Measurements from ENCODE around the gene COLQ.

The COLQ gene

DNA sequence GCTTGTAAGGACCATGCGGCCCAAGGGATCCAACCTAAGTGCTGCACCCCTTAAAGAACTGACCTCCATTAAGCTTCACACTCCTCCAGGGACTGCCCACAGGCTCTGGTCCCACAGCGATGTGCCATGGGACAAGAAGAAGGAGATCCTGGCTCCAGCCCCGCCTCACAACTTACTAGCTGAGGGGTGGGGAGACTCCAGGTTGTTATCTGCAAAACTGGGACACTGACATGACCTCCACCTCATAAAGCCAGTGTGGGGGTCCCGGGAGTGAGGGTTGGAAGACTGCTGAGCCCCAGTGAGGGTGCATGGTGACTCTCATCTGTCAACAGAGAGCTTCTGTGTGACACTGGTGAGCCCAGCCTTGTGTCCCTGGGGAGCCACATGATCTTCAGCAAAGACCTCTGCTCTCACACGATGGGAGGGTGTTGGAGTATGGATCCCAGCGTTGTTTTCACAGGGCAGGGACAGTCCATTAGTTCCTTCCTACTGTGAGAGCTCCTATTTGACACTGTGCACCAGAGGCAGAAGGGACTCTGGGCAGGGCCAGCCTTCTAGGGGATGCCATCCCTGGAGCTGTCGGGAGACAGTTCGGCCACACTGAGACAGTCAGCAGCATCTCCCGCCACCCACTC, 67.4 kb downstream of the COLQ start:
- no peak for DNase-seq

DNA sequence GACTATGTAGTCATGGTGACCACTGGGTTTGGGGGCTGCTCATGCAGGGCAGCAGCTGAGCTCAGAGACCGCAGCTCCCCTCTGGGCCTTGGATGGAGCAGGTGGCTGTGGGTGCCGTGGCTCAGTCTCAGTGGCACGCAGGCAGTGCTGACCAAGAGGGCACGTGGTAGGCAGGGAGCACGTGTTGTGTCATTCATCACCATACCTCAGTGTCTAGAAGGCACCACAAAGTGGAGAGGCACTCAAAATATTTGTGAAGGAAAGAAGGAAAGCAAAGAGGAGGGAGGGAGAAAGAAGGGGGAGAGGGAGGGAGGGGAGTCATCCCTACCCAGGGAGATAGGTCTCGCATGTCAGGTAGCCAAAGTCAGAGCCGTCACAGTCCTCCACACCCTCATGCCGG, 68.0 kb downstream of the COLQ start:
- no peak for DNase-seq

DNA sequence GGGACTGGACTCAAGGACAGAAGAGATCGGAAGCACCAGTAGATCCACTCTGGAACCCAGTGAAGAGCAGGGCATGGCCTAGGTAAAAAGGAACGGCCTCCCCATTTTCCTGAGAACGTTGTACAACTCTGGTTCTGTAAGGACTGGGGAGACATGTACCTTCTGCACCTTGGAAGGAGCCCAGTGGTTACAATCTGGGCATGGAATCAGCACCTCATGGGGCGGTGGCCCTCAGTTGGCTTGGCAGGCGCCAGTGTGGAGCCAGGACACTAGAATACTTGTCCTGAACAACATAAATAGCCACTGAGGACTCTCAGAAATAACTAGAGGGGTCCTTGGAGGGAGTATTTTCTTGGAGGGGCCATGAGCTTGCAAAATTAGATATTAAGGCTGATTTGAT, 68.5 kb downstream of the COLQ start:
- DNase-seq, result no peak

DNA sequence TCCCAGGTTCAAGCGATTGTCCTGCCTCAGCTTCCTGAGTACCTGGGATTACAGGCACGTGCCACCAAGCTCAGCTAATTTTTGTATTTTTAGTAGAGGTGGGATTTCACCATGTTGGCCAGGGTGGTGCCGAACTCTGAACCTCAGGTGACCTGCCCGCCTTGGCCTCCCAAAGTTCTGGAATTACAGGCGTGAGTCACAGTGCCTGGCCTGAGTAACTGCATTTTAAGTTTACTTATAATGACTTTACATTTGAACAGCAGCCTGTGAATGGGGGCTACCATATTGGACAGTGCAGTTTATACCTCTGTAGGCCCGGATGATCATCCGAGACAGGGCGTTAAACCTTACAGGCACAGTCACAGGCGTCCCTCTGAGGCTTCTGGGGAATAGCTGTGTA, 69.3 kb downstream of the COLQ start:
- DNase-seq, result no peak

DNA sequence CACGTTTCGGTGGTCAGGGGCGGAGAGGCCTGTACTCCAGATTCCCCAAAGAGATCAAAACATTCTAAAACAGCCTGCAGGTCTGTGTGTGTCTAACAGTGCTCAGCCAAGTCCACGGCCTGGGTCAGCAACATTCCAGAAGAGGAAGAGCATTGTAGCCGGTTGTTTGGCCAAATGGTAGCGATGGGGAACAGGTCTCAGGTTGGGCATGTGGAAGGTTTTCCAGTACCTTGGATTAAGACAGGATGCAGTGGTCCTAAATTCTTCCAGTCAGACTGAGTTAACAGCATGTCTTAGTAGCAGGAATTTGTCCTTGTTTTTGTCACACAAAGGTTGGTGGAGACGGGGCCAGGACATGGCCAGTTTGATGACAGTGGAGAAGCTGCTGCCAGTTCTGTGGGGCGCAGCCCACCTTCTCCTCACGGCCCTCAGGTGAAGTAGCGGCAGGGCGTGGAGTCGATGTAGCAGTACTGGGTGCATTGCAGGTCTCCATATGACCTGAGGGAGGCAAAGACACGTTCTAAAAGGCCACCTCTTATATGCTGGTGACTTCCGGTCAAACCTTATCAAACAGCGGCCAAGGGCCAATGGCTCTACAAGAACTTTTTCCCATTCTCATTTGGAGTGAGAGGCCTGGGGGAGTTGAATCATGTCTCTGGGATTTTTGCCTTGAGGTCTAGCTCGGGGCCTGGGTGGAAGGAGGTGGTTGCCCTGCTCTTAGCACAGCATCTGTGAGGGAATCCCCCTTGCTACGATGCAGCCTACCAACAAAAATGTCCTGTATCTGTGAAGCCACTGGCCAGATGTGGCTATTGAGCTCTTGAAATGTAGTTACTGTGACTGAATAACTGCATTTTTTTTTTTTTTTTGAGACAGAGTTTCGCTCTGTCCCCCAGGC, 70.0 kb downstream of the COLQ start:
- no peak for DNase-seq

DNA sequence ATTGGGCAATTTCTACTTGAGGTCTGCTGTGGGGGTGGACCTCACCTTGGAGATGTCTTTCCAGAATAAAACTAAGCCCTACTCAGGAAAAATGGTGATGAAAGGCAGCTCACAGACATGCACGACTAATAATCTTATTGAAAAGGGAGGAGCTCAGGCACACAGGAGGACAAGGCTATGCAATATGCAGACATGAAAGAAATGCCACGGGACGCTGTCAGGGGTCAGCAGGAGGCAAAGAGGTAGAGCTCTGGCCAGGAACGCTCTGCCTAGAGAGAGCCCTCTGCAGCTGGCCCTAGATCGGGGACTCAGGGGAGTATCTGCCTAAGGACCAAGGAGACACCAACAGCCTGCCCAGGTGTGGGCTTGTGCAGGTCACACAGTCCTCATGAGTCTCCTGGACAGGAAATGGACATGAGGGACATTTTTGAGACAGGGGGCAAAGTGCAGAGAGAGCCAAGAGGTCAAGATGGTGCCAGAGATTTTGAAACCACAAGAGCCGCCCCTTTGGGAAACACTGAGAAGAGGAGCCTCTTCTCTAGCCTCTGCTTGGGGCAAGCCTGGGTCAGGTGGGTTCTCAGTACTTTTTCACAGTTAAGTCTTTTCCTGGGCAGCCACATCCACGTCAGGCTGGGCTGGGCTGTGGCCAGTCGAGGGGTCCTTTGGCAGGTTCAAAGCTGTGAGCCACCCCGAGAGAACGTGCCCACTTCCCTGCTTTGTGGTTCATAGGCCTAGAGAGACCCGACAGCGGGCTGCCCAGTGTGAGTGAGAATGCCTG, 70.9 kb downstream of the COLQ start:
- DNase-seq, result no peak

DNA sequence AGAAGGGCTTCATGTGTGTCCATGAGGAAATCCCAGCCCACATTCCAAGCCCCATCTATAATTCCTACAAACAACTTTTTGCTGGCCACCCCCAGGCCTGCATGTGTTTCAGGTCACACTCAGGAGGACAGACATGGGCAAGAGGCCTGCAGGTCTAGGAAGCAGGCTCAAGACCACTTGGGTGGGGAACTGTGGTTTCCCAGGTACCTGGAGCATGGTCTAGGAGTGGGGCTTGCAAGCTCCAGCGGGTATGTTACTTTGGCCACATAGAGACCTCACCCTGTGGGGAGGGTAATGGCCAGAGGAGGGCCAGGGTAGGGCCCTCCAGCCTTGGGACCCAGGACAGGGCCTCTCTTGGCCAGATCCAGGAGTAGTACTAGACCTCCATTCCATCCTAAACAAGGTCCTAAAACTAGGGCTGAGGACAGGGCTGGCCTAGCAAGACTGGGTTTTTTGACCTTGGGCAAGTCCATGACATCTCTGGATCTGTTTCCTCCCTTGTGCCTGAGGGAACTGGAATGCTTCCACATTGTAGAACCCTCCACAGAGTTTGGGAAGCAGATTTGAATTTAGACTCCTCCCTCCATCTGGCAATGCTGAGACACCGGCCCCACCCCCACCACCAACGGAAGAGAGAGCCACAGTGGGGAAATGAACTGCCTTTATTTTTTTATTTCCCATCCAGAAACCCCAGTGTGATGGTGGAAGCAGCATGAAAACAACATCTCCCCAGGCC, 71.8 kb downstream of the COLQ start:
- DNase-seq, result no peak

DNA sequence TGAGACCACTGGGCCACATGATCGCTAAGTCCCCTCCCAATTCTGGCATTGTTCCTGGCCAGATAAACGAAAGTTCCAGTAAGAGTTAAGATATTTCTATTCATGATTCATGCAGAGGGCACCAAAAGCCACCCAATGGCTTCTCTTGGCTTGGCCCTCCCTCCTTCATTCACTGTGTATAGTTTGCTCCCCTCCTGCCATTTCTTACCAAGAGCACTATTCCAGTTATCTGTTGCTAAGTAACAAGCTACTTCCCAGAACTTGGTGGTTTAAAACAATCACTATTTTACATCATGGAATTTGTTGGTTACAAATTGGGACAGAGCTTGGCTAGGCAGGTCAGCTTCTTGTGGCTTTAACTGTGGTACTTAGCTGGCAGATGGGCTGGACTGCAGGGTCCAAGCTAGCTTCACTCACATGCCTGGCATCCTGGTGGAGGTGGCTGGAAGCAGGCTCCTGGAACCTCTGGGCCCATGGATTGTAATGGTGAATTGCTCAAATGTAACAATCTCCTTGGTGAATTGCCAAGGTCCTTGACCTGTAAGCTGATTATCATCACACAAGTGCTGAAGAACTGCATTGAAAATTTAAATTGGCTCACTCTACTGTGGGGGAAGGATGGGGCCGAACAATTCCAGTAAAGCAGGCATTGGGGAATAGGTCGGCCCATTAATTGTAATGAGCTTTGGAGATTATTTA, 77.5 kb downstream of the COLQ start:
- no peak for DNase-seq

DNA sequence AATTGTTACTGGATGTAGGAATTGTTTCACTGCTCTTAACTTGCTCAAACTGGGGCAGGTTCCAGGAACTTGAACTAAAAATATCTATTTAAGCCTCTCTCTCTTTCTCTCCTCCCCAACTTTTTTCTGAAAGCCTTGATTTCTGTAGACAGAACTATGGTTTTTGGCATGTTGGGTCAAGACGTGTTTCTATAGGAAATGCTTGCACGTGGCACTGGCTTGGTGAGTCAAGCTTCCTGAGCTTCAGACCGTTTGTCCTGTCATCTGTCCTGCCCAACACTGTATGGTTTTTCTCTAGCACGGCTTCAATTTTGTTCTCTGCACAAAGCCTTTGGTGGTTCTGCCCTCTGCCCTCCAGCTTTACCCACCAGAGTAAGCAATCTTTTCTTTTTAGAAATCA, 80.6 kb downstream of the COLQ start:
- DNase-seq, result peak in 1 of 2 donors; percentile 36

DNA sequence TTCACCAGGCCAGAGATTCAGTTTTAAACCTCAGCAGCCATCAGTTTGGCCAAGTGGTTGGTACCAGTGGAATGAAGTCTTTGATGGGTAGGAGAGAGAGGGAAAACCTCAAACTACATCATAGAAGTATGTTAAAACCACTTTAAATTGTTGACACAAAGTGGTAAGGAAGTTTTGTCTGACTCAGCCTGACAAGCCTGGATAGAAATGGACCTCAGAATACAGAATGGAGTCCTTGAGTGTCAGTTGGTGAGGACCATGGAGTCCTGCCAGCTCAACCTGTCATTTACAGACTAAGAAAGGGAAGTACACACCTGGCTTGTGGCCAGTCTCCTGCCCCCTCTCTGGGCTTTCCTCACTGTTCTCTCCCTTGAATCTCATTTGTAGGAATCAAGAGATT, 82.0 kb downstream of the COLQ start:
- DNase-seq, result no peak

DNA sequence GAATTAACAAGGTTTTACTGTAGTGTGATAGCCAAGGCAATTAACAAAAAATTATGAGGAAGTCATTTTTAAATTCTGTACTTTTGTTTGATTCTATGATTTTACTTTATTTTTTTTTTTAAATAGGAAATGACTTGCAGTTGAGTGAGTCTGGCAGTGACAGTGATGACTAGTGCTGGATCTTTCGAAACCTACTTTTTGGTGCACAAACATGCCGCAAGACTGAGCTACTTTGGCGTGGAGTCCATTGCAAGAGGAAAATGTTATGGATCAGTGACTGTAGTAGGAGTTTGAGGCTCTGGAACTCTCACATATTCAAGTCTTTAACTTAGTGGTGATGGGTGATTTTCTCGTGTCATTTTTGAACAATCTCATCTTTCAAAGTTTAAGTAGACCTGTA, 82.5 kb downstream of the COLQ start:
- DNase-seq, result peak in 1 of 2 donors; percentile 38

DNA sequence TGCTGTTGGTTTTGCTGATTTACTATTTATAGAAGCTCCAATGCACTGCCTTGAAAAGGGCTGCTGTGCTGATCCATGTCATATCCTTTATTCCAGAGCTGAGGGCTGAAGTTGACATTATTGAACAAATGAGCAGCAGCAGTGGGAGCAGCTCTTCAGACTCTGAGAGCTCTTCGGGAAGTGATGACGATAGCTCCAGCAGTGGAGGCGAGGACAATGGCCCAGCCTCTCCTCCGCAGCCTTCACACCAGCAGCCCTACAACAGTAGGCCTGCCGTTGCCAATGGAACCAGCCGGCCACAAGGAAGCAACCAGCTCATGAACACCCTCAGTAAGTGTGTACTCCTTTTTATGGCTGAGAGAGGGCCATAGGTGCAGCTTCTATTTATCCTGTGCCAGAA, 85.3 kb downstream of the COLQ start:
- no peak for DNase-seq

DNA sequence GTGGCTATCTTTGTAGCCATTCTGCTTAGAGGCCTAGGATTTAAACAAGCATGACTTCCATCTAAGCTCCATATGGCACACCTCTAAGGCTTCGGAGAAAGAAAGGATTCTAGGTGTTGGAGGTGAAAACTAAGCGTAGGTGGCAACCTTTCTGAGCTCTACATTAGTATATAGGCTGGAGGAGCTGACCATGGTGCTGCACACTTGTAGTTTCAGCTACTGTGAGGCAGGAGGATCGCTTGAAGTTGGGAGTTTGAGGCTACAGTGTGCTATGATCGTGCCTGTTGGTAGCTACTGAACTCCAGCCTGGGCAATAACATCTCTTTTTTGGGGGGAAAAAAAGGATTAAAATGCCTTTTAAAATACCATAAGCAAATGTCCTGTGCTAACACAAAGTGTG, 86.8 kb downstream of the COLQ start:
- DNase-seq, result no peak

DNA sequence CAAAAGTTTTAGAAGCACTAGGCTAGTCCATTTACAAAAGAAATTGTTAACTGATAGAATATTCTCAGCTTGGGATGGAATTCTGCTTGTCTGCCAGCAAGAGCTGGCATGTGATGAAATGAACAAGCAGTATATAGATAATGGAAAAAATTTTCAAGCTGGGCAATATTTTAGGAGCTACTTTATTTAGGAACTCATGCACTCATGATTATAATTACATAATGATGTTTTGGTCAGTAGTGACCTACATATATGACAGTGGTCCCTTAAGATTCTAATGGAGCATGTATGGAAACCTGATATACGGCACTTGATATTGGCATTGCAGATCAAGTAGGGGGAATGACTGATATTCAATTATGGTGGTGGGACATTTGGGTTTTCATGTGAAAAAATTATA, 88.0 kb downstream of the COLQ start:
- DNase-seq, result no peak

DNA sequence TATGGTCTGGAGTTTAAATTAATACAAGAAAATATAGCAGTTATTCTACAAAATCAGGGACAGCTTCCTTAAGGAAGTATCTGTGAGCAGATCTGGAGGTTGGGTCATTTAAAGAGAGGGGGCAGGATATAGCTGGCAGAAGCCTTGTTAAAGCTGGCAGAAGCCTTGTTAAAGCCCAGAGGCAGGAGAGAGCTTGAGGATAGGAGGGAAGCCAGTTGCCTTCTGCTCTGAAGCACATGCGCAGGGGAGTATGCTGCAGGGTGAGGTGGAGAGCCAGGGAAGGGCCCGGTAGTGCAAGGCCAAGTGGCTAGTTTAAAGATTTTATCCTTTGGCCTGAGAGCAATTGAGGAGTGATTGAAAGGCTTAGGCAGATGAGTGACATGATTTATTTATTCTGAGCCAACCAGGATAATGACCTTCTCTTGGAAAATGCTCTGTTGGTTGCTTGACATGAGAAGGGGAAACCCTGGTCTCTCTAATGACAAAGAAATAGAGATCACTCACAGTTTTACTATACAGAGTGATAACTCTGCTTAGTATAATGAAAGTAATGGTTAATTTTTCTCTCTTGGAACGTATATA, 90.2 kb downstream of the COLQ start:
- no peak for DNase-seq

DNA sequence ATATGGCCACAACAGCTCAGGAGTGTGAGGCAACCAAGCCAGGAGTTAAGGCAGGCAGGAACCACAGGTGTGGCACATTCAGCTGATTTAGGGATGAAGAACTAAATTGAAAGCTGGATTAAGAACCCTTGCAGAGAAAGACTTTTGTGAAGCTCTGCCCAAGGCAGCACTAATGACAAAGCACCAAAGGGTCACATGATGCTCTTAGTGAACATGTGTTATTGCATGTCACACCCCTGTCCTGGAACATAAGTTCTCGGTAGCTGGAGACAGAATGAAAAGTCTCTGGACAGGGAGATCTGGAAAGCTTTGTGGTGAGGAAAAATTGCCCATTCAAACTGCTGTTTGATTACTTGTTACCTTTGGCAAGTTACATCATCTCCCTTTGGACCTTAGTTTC, 90.9 kb downstream of the COLQ start:
- DNase-seq, result no peak

DNA sequence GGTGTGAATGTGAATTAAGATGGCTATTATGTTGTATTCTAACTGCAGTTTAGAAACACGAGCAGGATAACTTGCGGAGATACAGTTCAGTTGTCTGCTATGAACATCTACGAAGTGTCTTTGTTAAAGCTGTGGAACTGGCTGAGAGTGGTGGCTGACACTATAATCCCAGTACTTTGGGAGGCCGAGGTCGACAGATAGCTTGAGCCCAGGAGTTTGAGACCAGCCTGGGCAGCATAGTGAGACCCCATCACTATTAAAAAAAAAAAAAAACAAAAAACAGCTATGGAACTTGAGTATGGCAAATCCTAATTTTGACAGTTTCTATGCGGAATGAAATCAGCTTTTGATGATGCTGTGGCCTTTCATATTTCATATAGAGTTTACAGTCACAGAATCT, 92.4 kb downstream of the COLQ start:
- no peak for DNase-seq

DNA sequence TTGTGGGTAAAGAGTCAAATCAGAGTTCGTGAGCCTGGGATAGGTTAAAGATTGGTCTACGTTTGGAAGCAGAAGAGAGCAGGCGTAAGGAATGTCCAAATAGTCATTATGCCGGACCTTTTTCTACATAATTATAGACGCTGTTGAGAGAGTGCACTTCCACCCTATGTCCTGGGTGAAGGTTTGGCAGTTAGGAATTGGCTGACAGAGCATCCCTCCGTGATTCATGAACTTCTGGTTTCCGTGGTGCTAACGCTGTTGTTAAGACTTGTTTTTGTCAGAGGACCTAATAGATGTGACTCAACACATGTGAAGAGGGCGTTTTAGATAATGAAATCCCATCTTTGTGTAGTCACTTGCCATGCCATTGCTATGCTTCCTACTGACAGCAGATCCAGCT, 93.0 kb downstream of the COLQ start:
- DNase-seq, result peak; percentile 25 to 57

DNA sequence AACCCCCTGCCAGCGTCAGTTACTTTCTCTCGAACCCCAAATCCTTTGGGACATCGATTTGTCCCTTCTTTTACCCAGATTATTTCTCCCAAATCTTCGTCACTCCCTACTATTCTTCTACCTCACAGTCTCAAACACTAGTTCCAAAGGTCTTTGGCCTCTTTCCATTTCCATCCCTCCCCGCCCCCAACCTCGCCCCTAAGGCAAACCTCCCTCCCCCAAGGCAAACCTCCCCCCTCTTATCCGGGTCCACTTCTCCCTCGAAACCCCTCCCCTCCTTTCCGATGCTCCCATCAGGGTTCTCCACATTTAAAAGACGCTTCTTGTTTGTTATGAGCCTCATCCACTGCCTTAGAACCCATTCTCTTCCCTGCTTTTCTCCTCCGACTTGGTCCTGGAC, 93.5 kb downstream of the COLQ start:
- no peak for DNase-seq

DNA sequence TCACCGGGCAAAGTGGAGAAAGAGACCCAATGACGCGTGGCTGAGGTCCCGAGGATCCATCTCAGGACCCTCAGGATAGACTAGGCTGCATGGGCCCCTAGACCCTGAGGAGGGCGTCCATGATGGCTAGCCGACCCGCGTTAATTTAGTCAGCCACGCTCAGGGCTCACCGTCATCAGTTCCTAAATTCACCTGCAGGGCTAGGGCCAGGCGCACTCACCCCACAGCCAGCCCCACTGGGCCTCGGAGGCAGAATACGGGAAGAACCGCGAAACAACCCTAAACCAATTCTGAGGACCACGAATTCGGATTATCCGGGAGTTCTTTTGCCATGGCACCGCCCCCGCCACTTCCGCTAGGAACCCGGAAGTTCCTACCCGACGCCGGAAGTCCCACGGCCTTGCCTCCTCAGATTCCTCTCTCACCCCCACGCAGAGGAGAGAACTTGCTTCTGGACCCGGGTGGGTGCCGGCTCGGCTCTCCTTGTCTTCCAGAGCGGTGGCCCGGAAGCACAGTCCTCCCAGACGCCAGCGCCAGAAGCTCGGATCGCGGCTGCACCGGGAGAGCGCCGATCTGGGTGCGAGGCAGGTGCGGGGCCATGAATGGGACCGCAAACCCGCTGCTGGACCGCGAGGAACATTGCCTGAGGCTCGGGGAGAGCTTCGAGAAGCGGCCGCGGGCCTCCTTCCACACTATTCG, 94.2 kb downstream of the COLQ start, which contains the start of the genes EAF1 and METTL6:
Gene EAF1, plus strand, starts transcription at position 417 of the 699 bp plus-strand sequence. Its CDS starts 182 bp downstream, at position 599.
Gene METTL6, minus strand, starts transcription at position 363 of the 699 bp plus-strand sequence. CDS start 1,033 bp downstream, outside the sequence.
- peak; percentile 82 to 85 for DNase-seq

DNA sequence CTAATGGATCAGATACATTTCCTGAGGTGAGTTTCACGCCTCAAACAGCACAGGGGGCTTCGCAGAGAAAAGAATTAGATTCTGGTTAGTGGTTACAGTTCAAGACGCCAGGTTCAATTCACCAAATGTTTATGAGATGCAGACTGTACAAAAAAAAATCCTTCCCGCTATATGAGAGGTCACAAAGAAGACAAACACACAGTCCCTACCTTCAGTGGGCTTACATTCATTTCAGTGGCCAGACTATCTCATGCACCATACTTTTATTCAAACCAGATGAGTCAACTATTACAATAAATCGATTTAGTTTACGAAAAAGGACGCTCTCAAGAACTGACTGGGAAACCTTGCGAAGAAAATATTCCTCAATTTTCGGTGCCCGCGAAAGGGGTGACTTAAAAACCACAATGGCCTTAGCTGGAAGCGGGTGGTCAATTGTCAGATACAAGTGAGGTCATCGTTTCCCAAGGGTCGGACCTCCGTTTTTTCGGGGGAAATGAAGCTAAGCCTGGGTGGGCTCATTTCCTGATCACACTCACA, 94.9 kb downstream of the COLQ start:
- DNase-seq, result no peak

Data from CD4-positive, alpha-beta T cell treated with Interleukin-1 beta for 1 hour (primary cell).